ENCODE measurements around the gene ZKSCAN8. TPM values are rescaled to one million over a fixed set of nuclear protein-coding genes. Genes with fewer than 3 reads are reported as not detected.
"Not testable (repeated sequence)": the region's sequence is repeated elsewhere in the genome, so short reads cannot be mapped to it uniquely, and the experiment has no call there.

ZKSCAN8 gene
- total and polyA plus RNA-seq, 5 experiments from 2014 or later, result 0.19 to 45.0 (median 2.6) TPM

DNA sequence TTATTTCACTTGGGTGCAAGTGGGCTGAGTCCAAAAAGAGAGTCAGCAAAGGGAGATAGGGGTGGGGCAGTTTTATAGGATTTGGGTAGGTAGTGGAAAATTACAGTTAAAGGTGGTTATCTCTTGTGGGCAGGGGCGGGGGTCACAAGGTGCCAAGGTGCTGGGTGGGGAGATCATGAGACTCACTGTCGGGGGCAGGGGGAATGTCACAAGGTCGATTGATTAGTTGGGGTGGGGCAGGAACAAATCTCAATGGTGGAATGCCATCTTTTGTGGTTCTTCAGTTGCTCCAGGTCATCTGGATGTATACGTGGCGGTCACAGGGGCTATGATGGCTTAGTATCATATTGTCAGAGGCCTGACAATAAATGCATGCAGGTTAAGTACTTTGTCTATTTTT is 19.4 kb upstream of the ZKSCAN8 start:
- not testable (repeated sequence) for H3K4me3 Mint-ChIP-seq, H3K27me3 Mint-ChIP-seq, ATAC-seq, DNase-seq, H3K9me3 Mint-ChIP-seq
- peaks cover 4 to 51% (median 7%) of the 10 kb centered on the region in 3 donors for H3K36me3 Mint-ChIP-seq
- peaks cover 24 to 40% (median 37%) of the 10 kb centered on the region in 4 donors for H3K4me1 Mint-ChIP-seq
- H3K27ac Mint-ChIP-seq, result peak overlapping the region in 5 of 10 donors; percentile 3 to 97 (median 58)
- POLR2A ChIA-PET, result interaction anchor here (0.7 kb wide), 1 partner anchor 20 kb away, joined by 3 read pairs; the partner anchor contains the start of gene ZKSCAN8

DNA sequence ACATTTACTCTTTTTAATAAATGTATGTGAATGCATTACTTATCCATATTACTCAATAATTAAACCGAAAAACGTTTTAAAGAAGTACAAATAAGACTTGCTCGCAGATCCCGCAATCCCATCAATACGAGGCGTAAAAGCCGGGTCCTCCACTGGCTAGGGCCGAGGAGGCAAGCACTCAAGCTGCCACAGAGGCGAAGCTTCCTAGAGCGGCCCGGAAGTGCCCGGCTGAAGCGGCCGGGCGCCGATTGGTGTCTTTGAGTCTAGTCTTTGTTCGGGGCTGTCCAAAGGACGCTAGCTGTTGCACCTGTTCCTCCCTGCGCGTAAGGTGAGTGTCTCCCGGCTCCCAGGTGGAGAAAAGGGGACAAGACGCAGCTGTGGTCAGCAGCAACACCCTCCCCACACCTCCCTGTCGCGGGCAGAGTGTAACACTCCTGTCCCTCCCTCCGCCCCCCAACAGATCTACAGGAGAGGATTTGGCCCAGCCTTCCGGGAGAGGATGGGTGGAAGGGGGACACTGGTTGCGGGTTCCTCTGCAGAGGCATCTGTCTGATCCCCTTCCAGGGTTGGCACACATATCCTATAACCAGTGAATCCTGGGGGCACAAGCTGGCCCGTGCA is 17.2 kb upstream of the ZKSCAN8 start, which contains the start of gene ZSCAN16:
TSS of gene ZSCAN16 (plus strand) at position 260 of the 621 bp plus-strand sequence. CDS start 835 bp downstream, outside the sequence.
- Mint-ChIP-seq H3K9me3 (no peaks in the 10 kb centered on the region), H3K27me3 (no peaks in the 10 kb centered on the region), H3K27ac (peak within 1 kb of the TSS; percentile 95 to 99 (median 97)), H3K36me3 (peaks cover 0 to 54% (median 3%) of the 10 kb centered on the region in 3 donors), H3K4me3 (peak within 1 kb of the TSS; percentile 84 to 99 (median 95)), H3K4me1 (peaks cover 33 to 58% (median 53%) of the 10 kb centered on the region in 4 donors)
- ATAC-seq (peak; percentile 73 to 94), DNase-seq (peak; percentile 52 to 83 (median 67))
- POLR2A ChIA-PET, result interaction anchor here (1.2 to 3.5 kb wide), 5 partner anchors 13 to 232 kb away, joined by 3 to 32 read pairs (median 16); partner anchors contain the start of gene ZKSCAN8

DNA sequence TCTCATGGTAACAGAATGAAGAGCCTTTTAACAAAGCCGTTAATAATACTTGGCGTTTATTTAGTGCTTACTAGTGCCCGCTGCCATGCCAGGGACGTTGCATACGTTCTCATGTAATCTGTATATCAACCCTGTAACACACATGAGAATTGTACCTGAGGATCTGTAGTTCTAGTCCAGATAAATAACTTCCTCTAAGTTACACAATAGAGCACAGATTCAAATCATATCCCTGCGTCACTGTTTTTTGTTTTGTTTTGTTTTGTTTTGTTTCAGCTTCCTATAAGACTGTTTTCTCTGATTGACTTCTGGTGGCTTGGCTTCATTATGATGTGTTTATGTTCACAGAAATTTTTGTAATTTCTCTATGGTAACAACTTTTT is 16.7 kb upstream of the ZKSCAN8 start:
- ATAC-seq, result peak; percentile 41 to 76
- peaks cover 0 to 54% (median 3%) of the 10 kb centered on the region in 3 donors for H3K36me3 Mint-ChIP-seq
- POLR2A ChIA-PET, result interaction anchor here (0.5 to 3.5 kb wide), 6 partner anchors 12 to 238 kb away, joined by 3 to 32 read pairs (median 11); partner anchors contain the start of gene ZKSCAN8
- H3K27me3 Mint-ChIP-seq, result no peaks in the 10 kb centered on the region
- peak overlapping the region; percentile 95 to 99 (median 97) for H3K27ac Mint-ChIP-seq
- DNase-seq, result peak in 3 of 10 donors; percentile 3 to 59 (median 56)
- peaks cover 34 to 59% (median 54%) of the 10 kb centered on the region in 4 donors for H3K4me1 Mint-ChIP-seq
- H3K9me3 Mint-ChIP-seq, result no peaks in the 10 kb centered on the region
- H3K4me3 Mint-ChIP-seq, result peak overlapping the region; percentile 84 to 99 (median 95)

DNA sequence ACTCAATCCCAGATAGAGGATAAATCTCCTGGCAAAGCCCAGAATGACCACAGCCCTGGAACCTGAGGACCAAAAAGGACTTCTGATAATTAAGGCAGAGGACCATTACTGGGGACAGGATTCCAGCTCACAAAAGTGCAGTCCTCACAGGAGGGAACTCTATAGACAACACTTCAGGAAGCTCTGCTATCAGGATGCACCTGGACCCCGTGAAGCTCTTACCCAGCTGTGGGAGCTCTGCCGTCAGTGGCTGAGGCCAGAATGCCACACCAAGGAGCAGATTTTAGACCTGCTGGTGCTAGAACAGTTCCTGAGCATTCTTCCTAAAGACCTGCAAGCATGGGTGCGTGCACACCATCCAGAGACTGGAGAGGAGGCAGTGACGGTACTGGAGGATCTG is 16.3 kb upstream of the ZKSCAN8 start:
- H3K4me3 Mint-ChIP-seq, result peak overlapping the region; percentile 84 to 99 (median 95)
- H3K27me3 Mint-ChIP-seq, result no peaks in the 10 kb centered on the region
- ATAC-seq (peak; percentile 13 to 34), DNase-seq (peak in 3 of 10 donors; percentile 5 to 26 (median 18))
- POLR2A ChIA-PET, result interaction anchor here (0.5 to 3.5 kb wide), 5 partner anchors 12 to 238 kb away, joined by 4 to 32 read pairs (median 16); partner anchors contain the start of gene ZKSCAN8
- H3K36me3 Mint-ChIP-seq, result peaks cover 0 to 54% (median 3%) of the 10 kb centered on the region in 3 donors
- H3K4me1 Mint-ChIP-seq, result peaks cover 34 to 62% (median 56%) of the 10 kb centered on the region in 4 donors
- peak overlapping the region; percentile 95 to 99 (median 97) for H3K27ac Mint-ChIP-seq
- no peaks in the 10 kb centered on the region for H3K9me3 Mint-ChIP-seq

DNA sequence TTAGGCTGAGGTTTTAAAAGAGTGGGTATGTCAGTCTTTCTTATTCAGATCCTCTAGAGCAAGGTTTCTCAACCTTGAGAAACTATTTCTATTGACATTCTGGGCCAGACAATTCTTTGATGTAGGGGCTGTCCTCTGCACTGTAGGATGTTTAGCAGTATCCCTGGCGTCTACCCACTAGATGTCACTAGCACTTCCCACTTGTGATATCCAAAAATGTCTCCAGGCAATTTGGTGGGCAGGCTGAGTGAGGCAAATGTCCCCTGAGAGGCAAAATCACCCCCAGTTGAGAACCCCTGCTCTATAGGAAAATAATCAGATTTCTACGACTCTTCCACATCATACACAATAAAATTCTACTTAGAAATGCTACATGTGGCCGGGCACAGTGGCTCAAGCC is 7.7 kb upstream of the ZKSCAN8 start:
- Mint-ChIP-seq H3K27me3 (no peaks in the 10 kb centered on the region), H3K27ac (peak overlapping the region; percentile 31 to 84 (median 45)), H3K4me3 (peak overlapping the region in 2 of 10 donors; percentile 28 to 52), H3K4me1 (peaks cover 41 to 70% (median 69%) of the 10 kb centered on the region in 4 donors), H3K9me3 (no peaks in the 10 kb centered on the region), H3K36me3 (peaks cover 0 to 41% (median 3%) of the 10 kb centered on the region in 3 donors)
- ATAC-seq (peak in 1 of 2 donors; percentile 14), DNase-seq (peak in 4 of 10 donors; percentile 15 to 24 (median 18))
- POLR2A ChIA-PET, result interaction anchor here (1.2 kb wide), 1 partner anchor 11 kb away, joined by 3 read pairs; no protein-coding TSS in a partner anchor

DNA sequence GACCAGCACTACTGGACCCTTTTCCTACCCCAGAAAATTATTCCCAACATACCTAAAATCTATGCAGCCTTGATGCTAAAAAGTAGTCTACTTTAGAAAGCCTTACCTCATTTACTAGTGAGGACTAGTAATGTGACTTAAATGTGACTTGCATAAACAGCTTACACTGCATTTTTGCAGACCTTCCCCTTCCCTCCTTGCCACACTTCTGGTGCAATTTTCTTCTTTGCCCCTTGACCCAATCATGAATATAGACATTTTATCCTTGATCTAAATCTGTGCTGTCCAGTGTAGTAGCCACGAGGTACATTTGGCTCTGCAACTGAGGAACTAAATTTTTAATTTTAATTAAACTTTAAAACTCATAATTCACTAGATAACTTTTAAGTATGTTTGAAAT is 7.0 kb upstream of the ZKSCAN8 start:
- H3K9me3 Mint-ChIP-seq, result no peaks in the 10 kb centered on the region
- POLR2A ChIA-PET, result interaction anchor here (1.2 kb wide), 1 partner anchor 11 kb away, joined by 3 read pairs; no protein-coding TSS in a partner anchor
- ATAC-seq, result no peak
- H3K27me3 Mint-ChIP-seq, result no peaks in the 10 kb centered on the region
- peak overlapping the region in 1 of 10 donors; percentile 31 for H3K4me3 Mint-ChIP-seq
- H3K36me3 Mint-ChIP-seq, result peaks cover 0 to 34% (median 0%) of the 10 kb centered on the region in 3 donors
- no peak for DNase-seq
- H3K27ac Mint-ChIP-seq, result peak overlapping the region; percentile 3 to 79 (median 46)
- H3K4me1 Mint-ChIP-seq, result peaks cover 37 to 70% (median 63%) of the 10 kb centered on the region in 4 donors

DNA sequence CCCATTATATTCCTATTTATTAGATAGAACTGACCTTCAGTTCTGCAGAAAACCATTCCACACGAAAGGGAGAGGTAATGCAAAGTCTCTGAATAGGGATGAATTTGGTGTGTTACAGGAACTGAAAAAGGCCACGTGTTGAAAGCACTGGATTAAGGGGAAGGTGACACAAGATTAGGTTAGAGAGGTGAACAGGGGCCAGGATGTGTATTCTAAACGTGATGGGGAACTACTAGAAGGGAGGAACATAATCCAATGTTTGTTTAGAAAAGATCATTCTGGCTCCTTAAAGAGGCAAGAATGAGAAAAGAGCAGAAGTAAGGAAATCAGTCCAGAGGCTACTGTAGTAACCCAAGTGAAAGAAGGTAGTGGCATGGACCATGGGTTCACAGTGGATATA is 6.3 kb upstream of the ZKSCAN8 start:
- peak overlapping the region; percentile 93 to 99 (median 96) for H3K4me3 Mint-ChIP-seq
- POLR2A ChIA-PET, result interaction anchor here (2.3 kb wide), 1 partner anchor 30 kb away, joined by 19 read pairs; no protein-coding TSS in a partner anchor
- ATAC-seq (no peak), DNase-seq (no peak)
- peaks cover 39 to 74% (median 66%) of the 10 kb centered on the region in 4 donors for H3K4me1 Mint-ChIP-seq
- peak overlapping the region; percentile 95 to 99 (median 99) for H3K27ac Mint-ChIP-seq
- H3K36me3 Mint-ChIP-seq, result peaks cover 0 to 27% (median 0%) of the 10 kb centered on the region in 3 donors
- no peaks in the 10 kb centered on the region for H3K9me3 Mint-ChIP-seq
- no peaks in the 10 kb centered on the region for H3K27me3 Mint-ChIP-seq

DNA sequence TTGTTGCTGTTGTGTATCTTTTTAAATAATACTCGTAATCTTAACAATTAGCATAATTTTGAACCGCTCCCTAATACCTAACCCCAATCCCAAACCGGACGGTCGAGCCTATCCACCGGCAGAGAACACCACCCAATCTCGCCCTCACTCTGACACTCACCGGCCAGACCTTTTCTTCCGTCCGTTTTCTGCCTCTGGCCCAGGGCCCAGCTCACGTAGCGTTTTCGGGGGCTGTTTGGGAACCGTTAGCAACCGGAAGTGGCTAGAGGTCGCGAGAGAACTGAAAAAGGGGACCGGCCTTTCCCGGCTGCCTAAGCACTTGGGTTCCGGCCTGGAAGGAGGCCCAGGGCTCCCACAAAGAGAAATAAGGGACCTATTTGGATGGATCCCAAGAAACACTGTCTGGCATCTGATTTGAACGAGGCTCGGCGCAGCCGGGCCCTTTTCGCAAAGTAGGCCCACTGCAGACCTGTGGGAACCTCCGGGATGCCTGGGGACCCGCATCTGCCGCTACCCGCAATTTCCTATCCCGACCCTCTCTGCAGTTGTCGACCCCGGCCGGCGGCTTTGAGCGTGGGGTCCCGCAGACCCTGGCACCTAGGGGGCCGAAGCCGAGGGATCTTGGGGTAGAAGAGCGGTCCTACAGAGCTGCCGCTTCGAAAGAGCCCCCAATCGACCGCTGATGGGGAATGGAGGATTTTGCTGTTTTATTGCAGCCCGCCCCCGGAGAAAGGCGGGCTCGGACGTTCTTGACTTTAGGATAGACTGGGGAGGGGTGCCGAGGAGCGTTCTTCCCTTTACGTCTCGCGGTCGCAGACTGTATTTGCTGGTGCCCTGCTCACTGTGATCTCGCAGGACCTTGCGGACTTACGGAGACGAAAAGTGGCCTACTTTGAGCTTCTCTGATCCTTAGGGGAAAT is 4.8 kb upstream of the ZKSCAN8 start:
- peaks cover 0 to 18% (median 0%) of the 10 kb centered on the region in 3 donors for H3K36me3 Mint-ChIP-seq
- no peaks in the 10 kb centered on the region for H3K9me3 Mint-ChIP-seq
- POLR2A ChIA-PET, result interaction anchor here (0.6 to 2.3 kb wide), 13 partner anchors 12 to 664 kb away, joined by 3 to 27 read pairs (median 3); partner anchors contain the start of genes ZKSCAN4, ZNF184, ZSCAN12 and ZSCAN16
- H3K27ac Mint-ChIP-seq, result peak overlapping the region; percentile 95 to 99 (median 99)
- H3K27me3 Mint-ChIP-seq, result no peaks in the 10 kb centered on the region
- DNase-seq (peak; percentile 42 to 83 (median 70)), ATAC-seq (peak; percentile 48 to 51)
- H3K4me1 Mint-ChIP-seq, result peaks cover 40 to 82% (median 71%) of the 10 kb centered on the region in 4 donors
- peak overlapping the region; percentile 93 to 99 (median 96) for H3K4me3 Mint-ChIP-seq

DNA sequence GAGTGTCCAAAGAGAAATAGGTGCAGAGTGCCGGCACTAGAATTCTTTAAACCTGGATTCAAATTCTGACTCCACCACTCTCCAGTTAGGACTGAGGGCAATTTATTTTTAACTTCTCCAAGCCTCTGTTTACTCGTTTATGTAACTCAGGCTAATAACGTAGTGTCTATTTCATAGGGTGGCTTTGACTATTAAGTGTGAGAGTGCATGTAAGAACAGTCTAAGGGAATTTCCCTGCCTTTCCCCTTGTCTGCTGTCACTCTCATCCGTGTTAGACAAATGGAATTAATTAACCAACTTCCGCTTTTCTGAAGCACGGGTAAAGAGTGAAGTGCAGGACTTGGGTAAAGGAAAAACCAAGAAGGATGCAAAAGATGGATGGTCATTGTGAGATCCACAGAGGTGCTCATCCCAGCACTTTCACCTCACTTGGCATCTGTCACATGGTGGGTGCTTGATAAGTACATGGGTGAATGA is 4.1 kb upstream of the ZKSCAN8 start:
- no peaks in the 10 kb centered on the region for H3K27me3 Mint-ChIP-seq
- POLR2A ChIA-PET, result interaction anchor here (0.6 to 2.3 kb wide), 11 partner anchors 12 to 665 kb away, joined by 3 to 27 read pairs (median 5); partner anchors contain the start of genes ZKSCAN4, ZNF184, ZSCAN12 and ZSCAN16
- peak overlapping the region; percentile 95 to 99 (median 99) for H3K27ac Mint-ChIP-seq
- ATAC-seq (peak; percentile 33 to 59), DNase-seq (peak in 4 of 10 donors; percentile 18 to 35 (median 32))
- H3K4me3 Mint-ChIP-seq, result peak overlapping the region; percentile 93 to 99 (median 96)
- H3K4me1 Mint-ChIP-seq, result peaks cover 40 to 89% (median 73%) of the 10 kb centered on the region in 4 donors
- no peaks in the 10 kb centered on the region for H3K9me3 Mint-ChIP-seq
- peaks cover 0 to 18% (median 0%) of the 10 kb centered on the region in 3 donors for H3K36me3 Mint-ChIP-seq

DNA sequence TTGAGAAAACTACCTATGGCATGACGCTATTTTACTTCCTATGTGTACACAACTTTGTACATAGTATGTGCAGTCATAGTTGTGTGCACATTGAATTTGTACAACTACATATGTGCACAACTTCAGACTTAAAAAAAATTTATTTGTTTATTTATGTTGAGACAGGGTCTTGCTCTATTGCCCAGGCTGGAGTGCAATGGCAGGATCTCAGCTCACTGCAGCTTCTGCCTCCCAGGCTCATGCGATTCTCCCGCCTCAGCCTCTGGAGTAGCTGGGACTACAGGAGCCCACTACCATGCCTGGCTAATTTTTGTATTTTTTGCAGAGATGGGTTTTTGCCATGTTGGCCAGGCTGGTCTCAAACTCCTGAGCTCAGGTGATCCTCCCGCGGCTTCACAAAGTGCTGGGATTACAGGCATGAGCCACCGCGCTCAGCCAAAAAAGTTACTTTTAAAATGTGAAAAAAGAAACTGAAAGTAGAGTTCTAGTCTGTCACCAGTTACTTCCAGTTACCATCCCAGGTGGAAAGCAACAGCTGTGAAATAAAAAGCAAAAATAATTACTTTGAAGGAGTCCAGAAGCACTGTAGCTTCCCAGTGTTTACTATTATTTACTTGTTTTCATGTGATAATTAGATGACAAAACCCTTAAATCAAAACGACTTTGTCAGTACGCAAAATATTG is 1.7 kb upstream of the ZKSCAN8 start:
- POLR2A ChIA-PET, result interaction anchor here (0.5 to 3.2 kb wide), 8 partner anchors 15 to 317 kb away, joined by 3 to 32 read pairs (median 6); partner anchors contain the start of genes ZKSCAN4, ZNF165, ZSCAN16 and ZSCAN26
- Mint-ChIP-seq H3K27me3 (no peaks in the 10 kb centered on the region), H3K9me3 (no peaks in the 10 kb centered on the region), H3K36me3 (peaks cover 0 to 15% (median 4%) of the 10 kb centered on the region in 3 donors), H3K4me3 (peak overlapping the region; percentile 69 to 98 (median 82)), H3K4me1 (peaks cover 36 to 84% (median 68%) of the 10 kb centered on the region in 4 donors), H3K27ac (peak overlapping the region; percentile 54 to 95 (median 88))
- ATAC-seq (no peak), DNase-seq (no peak)

DNA sequence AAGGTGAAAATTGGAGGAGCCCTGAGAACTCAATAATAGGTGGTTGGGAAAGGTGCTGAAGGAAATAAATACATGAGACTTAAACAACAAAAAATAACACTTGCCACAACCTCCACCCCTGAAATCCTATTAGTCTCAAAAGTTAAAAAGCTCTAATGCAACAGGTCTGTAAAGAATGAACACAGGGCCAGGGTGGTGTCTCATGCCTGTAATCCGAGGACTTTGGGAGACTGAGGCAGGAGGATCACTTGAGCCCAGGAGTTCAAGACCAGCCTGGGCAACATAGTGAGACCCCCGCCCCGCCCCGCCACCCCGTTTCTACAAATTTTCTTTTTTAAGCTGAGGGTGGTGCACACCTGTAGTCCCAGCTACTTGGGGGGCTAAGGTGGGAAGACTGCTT is 1.1 kb upstream of the ZKSCAN8 start:
- peaks cover 33 to 85% (median 68%) of the 10 kb centered on the region in 4 donors for H3K4me1 Mint-ChIP-seq
- DNase-seq (no peak), ATAC-seq (no peak)
- peaks cover 3 to 21% (median 7%) of the 10 kb centered on the region in 3 donors for H3K36me3 Mint-ChIP-seq
- H3K9me3 Mint-ChIP-seq, result no peaks in the 10 kb centered on the region
- H3K4me3 Mint-ChIP-seq, result peak overlapping the region; percentile 69 to 98 (median 97)
- peak overlapping the region; percentile 54 to 95 (median 88) for H3K27ac Mint-ChIP-seq
- POLR2A ChIA-PET, result interaction anchor here (0.5 to 3.2 kb wide), 9 partner anchors 12 to 142 kb away, joined by 3 to 32 read pairs (median 4); partner anchors contain the start of genes ZKSCAN4, ZNF165, ZSCAN16 and ZSCAN26
- H3K27me3 Mint-ChIP-seq, result no peaks in the 10 kb centered on the region

All from naive thymus-derived CD8-positive, alpha-beta T cell (primary cell).